Measurements from ENCODE around the gene GSAP.

The GSAP gene

GRCh38 chr7:77271766-77272165 is 144.4 kb downstream of the GSAP start:
- no peak for TF ChIP-seq CTCF (IDR thresholded peaks at IDR 0.05; ENCODE audit: extremely low read depth, insufficient read depth, missing control alignments)
- DNase-seq (ENCODE audit: low spot score) = no peak
- in situ Hi-C loops (cut with MboI; ENCODE audit: low pct_unique_long_range_greater_than_20kb, low sequenced_read_pairs, unreplicated experiment) = no loop called here

- no peak for TF ChIP-seq CTCF (IDR thresholded peaks at IDR 0.05; ENCODE audit: extremely low read depth, insufficient read depth, missing control alignments)
- no peak for DNase-seq (ENCODE audit: low spot score)
- in situ Hi-C loops (cut with MboI; ENCODE audit: low pct_unique_long_range_greater_than_20kb, low sequenced_read_pairs, unreplicated experiment) = no loop called here
Measured at GRCh38 chr7:77270094-77270480, 146.1 kb downstream of the GSAP start.

- TF ChIP-seq CTCF (IDR thresholded peaks at IDR 0.05; ENCODE audit: extremely low read depth, insufficient read depth, missing control alignments) = no peak
- DNase-seq (ENCODE audit: low spot score) = no peak
- in situ Hi-C loops (cut with MboI; ENCODE audit: low pct_unique_long_range_greater_than_20kb, low sequenced_read_pairs, unreplicated experiment) = no loop called here
Measured at GRCh38 chr7:77269360-77270093, 146.6 kb downstream of the GSAP start.

- TF ChIP-seq CTCF (IDR thresholded peaks at IDR 0.05; ENCODE audit: extremely low read depth, insufficient read depth, missing control alignments) = no peak
- peak; percentile 77 for DNase-seq (ENCODE audit: low spot score)
- in situ Hi-C loops (cut with MboI; ENCODE audit: low pct_unique_long_range_greater_than_20kb, low sequenced_read_pairs, unreplicated experiment) = no loop called here
Measured at GRCh38 chr7:77266291-77266794, 149.8 kb downstream of the GSAP start.

GRCh38 chr7:77265666-77266065 is 150.5 kb downstream of the GSAP start:
- in situ Hi-C loops (cut with MboI; ENCODE audit: low pct_unique_long_range_greater_than_20kb, low sequenced_read_pairs, unreplicated experiment) = no loop called here
- no peak for TF ChIP-seq CTCF (IDR thresholded peaks at IDR 0.05; ENCODE audit: extremely low read depth, insufficient read depth, missing control alignments)
- DNase-seq (ENCODE audit: low spot score) = no peak

GRCh38 chr7:77262316-77262715 is 153.8 kb downstream of the GSAP start:
- DNase-seq (ENCODE audit: low spot score) = no peak
- in situ Hi-C loops (cut with MboI; ENCODE audit: low pct_unique_long_range_greater_than_20kb, low sequenced_read_pairs, unreplicated experiment) = no loop called here
- no peak for TF ChIP-seq CTCF (IDR thresholded peaks at IDR 0.05; ENCODE audit: extremely low read depth, insufficient read depth, missing control alignments)

Data from GM13977 (cell line).